Uterus (tissue), 4 donors: ENCODE measurements around the gene SPACA5B. TPM values are rescaled to one million over a fixed set of nuclear protein-coding genes. Genes with fewer than 3 reads are reported as not detected.
"Not testable (repeated sequence)": the region's sequence is repeated elsewhere in the genome, so short reads cannot be mapped to it uniquely, and the experiment has no call there.

Source experiments
- DNase-seq, 2 donors: peaks; one replicate each; pipeline ENCODE4 v3.0.0-alpha.2; 2019 to 2020
- H3K27ac ChIP-seq, 2 donors: fragments of 200-600 bp; sonication (generic); 1 replicate in 1 of 2; 2 replicates in 1 of 2; pipeline ENCODE4 v1.5.1; 2016 to 2018
- H3K27me3 ChIP-seq, 2 donors: fragments of 200-600 bp; sonication (generic); one replicate each; pipeline ENCODE4 v1.5.1; 2018 to 2019; ENCODE audit warnings: control low read depth in 1 of 2
- H3K36me3 ChIP-seq, 2 donors: fragments of 200-600 bp; sonication (generic); one replicate each; pipeline ENCODE4 v1.5.1; 2019; ENCODE audit warnings: control low read depth in 1 of 2
- H3K4me1 ChIP-seq, 2 donors: fragments of 200-600 bp; sonication (generic); one replicate each; pipeline ENCODE4 v1.5.1; 2018 to 2019; ENCODE audit warnings: control low read depth in 1 of 2
- H3K4me3 ChIP-seq, 2 donors: fragments of 200-600 bp; sonication (generic); 1 replicate in 1 of 2; 2 replicates in 1 of 2; pipeline ENCODE4 v1.5.1; 2018 to 2019; ENCODE audit warnings: mild to moderate bottlenecking in 1 of 2
- H3K9me3 ChIP-seq, 2 donors: fragments of 200-600 bp; sonication (generic); one replicate each; pipeline ENCODE4 v1.5.1; 2019; ENCODE audit warnings: control low read depth in 1 of 2
- POLR2A ChIP-seq, 2 donors: fragments of 450-650 bp; IDR thresholded peaks; one replicate each; pipeline ENCODE4 v1.6.1; 2016; ENCODE audit warnings: antibody characterized with exemption in 2 of 2, mild to moderate bottlenecking in 1 of 2, moderate library complexity in 1 of 2
- intact Hi-C: fragments of 100-400 bp; cut with DNase I; formaldehyde crosslinking; loops from one replicate; pipeline ENCODE4 v1.15.1; 2023; ENCODE audit warnings: low total_unique reads
- total RNA-seq, 4 donors: library from RNA; depleted of rRNA in 3 of 4; stranded (reverse); fragments of >200 nt in 3 of 4; gene quantifications; one replicate each; pipeline versions ENCODE4 v1.1.0 to v1.2.4, GENCODE V29; 2014 to 2023
- TF ChIP-seq, protein P1 (sequence below), 4 experiments: fragments of 200-600 bp in 2 of 4; fragments of 450-650 bp in 2 of 4; sonication (generic) in 2 of 4; IDR thresholded peaks; one replicate each; pipeline ENCODE4 v1.5.1; 2016 to 2019; ENCODE audit warnings: antibody characterized with exemption in 4 of 4, mild to moderate bottlenecking in 2 of 4, moderate library complexity in 1 of 4
- donor health status: DM: yes; HTN: yes; CAD: no.

Gene SPACA5B
- total RNA-seq, 4 donors from 2014 or later = not detected

DNA sequence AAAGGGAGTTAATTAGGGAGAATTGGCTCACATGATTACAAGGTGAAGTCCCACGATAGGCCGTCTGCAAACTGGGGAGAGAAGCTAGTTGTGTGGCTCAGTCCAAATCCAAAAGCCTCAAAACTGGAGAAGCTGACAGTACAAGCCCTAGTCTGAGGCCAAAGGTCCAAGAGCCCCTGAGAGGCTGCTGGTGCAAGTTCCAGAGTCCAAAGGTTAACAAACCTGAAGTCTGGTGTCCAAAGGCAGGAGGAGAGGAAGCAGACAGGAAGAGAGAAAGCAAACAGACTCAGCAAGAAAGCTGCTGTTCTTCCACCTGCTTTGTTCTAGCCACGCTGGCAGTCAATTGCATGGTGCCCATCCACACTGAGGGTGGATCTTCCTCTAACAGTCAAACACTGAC lies 29.0 kb upstream of the SPACA5B start:
- no peak for TF ChIP-seq POLR2A (IDR thresholded peaks at IDR 0.05)
- TF ChIP-seq, protein P1, sequence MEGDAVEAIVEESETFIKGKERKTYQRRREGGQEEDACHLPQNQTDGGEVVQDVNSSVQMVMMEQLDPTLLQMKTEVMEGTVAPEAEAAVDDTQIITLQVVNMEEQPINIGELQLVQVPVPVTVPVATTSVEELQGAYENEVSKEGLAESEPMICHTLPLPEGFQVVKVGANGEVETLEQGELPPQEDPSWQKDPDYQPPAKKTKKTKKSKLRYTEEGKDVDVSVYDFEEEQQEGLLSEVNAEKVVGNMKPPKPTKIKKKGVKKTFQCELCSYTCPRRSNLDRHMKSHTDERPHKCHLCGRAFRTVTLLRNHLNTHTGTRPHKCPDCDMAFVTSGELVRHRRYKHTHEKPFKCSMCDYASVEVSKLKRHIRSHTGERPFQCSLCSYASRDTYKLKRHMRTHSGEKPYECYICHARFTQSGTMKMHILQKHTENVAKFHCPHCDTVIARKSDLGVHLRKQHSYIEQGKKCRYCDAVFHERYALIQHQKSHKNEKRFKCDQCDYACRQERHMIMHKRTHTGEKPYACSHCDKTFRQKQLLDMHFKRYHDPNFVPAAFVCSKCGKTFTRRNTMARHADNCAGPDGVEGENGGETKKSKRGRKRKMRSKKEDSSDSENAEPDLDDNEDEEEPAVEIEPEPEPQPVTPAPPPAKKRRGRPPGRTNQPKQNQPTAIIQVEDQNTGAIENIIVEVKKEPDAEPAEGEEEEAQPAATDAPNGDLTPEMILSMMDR (IDR thresholded peaks at IDR 0.05) = no peak
- intact Hi-C loops = no loop called here
- H3K27me3 ChIP-seq = no peaks in the 10 kb centered on the region
- H3K9me3 ChIP-seq = no peaks in the 10 kb centered on the region
- H3K36me3 ChIP-seq = no peaks in the 10 kb centered on the region
- H3K4me3 ChIP-seq = no peak overlapping the region
- DNase-seq = no peak
- no peaks in the 10 kb centered on the region for H3K4me1 ChIP-seq
- no peak overlapping the region for H3K27ac ChIP-seq

DNA sequence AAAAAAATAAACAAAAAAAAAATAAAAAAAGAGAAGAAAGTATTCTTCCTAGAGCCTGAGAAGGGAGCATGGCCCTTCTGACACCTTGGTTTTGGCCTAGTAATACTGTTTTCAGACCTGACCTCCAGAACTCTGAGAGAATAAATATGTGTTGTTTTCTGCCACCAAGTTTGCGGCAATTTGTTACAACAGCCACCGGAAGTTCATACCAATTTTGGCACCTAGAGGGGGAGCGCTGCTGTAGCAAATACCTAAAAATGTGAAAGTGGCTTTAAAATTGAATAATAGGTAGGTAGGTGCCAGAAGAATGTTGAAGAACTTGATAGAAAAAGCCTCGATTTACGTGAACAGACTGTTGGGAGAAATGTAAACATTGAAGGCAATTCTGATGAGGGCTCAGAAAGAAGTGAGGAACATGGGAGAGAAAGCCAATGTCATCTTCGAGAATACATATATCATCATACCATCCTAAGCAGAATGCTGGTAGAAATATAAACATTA lies 27.5 kb upstream of the SPACA5B start:
- intact Hi-C loops = no loop called here
- H3K4me3 ChIP-seq = no peak overlapping the region

DNA sequence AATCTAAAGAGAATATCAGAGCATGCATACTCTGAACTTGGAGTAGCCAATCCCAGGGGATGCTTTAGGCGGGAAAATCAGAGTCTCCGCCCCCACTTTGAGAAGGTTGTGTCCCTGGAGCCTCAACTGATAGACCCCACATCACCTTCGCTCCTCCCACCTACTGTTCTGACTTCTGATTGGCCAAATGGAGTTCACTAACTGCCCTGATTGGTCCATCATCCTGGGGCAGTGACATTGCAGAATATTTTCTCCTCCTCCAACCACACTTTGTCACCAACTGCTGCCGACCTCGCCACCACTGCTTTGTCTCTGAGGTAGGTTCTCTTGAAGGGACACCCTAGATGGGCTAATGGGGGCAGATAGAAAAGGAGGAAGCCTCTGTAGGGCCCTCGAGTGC lies 22.7 kb upstream of the SPACA5B start:
- H3K27ac ChIP-seq = no peak overlapping the region
- TF ChIP-seq, protein P1 (IDR thresholded peaks at IDR 0.05) = no peak
- no peak for TF ChIP-seq POLR2A (IDR thresholded peaks at IDR 0.05)
- H3K27me3 ChIP-seq = no peaks in the 10 kb centered on the region
- H3K4me3 ChIP-seq = no peak overlapping the region
- no peaks in the 10 kb centered on the region for H3K4me1 ChIP-seq
- no peaks in the 10 kb centered on the region for H3K36me3 ChIP-seq
- intact Hi-C loops = no loop called here
- no peaks in the 10 kb centered on the region for H3K9me3 ChIP-seq
- DNase-seq = no peak

More for the DNA sequence above, 27.5 kb upstream of the SPACA5B start:
- TF ChIP-seq POLR2A (IDR thresholded peaks at IDR 0.05) = no peak
- TF ChIP-seq, protein P1 (IDR thresholded peaks at IDR 0.05) = no peak
- H3K27me3 ChIP-seq = no peaks in the 10 kb centered on the region
- H3K36me3 ChIP-seq = no peaks in the 10 kb centered on the region
- H3K9me3 ChIP-seq = no peaks in the 10 kb centered on the region
- no peaks in the 10 kb centered on the region for H3K4me1 ChIP-seq
- no peak overlapping the region for H3K27ac ChIP-seq
- DNase-seq = no peak

DNA sequence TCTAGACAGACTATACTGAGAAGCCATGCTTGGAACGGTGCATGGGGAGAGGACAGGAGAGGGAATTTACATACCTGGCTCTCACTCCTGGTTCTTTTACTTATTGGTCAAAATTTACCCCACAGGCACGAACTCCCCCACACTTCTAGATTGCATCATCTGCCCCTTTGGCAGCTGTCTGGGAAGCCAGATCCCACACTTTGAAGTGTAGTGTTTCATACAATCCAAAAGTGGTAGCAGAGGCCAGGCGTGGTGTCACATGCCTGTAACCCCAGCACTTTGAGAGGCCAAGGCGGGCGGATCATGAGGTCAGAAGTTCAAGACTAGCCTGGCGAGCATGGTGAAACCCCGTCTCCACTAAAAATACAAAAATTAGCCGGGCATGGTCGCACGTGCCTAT lies 5.1 kb upstream of the SPACA5B start:
- H3K27ac ChIP-seq, intact Hi-C loops, H3K27me3 ChIP-seq, DNase-seq, H3K36me3 ChIP-seq, H3K9me3 ChIP-seq, H3K4me1 ChIP-seq, H3K4me3 ChIP-seq: not testable (repeated sequence)

DNA sequence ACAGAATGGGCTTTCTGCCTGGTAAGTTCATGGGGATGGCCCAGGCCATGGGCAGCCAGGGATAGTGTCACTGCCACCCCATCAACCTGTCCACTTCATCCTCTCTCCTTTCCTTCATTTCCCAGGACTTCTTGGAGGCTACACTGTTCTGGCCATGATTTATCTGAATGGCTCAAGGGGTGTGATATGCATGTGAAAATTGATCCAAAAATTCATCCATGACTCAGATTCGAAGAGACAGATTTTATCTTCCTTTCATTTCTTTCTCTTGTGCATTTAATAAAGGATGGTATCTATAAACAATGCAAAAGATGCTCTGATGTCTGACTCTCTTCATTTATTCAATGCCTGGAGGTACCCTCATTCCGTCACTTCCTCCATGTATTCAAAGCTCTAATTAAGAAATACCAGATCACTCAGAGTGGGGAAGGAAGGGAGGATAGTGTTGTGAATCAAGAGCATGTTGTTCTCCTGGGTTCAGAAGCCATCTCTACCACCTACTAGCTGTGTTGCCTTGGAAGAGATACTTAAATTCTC lies 1.9 kb downstream of the SPACA5B start:
- H3K4me3 ChIP-seq, H3K36me3 ChIP-seq, H3K9me3 ChIP-seq, DNase-seq, H3K4me1 ChIP-seq, H3K27ac ChIP-seq, H3K27me3 ChIP-seq, intact Hi-C loops: not testable (repeated sequence)

DNA sequence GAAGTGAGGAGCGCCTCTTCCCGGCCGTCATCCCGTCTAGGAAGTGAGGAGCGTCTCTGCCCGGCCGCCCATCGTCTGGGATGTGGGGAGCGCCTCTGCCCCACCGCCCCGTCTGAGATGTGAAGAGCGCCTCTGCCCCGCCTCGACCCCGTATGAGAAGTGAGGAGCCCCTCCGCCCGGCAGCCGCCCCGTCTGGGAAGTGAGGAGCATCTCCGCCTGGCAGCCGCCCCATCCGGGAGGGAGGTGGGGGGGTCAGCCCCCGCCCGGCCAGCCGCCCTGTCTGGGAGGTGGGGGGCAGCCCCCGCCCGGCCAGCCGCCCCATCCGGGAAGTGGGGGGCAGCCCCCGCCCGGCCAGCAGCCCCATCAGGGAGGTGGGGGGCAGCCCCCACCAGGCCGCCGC lies 8.7 kb downstream of the SPACA5B start:
- H3K36me3 ChIP-seq, H3K4me3 ChIP-seq, H3K27me3 ChIP-seq, H3K27ac ChIP-seq, H3K9me3 ChIP-seq, H3K4me1 ChIP-seq, DNase-seq, intact Hi-C loops: not testable (repeated sequence)

DNA sequence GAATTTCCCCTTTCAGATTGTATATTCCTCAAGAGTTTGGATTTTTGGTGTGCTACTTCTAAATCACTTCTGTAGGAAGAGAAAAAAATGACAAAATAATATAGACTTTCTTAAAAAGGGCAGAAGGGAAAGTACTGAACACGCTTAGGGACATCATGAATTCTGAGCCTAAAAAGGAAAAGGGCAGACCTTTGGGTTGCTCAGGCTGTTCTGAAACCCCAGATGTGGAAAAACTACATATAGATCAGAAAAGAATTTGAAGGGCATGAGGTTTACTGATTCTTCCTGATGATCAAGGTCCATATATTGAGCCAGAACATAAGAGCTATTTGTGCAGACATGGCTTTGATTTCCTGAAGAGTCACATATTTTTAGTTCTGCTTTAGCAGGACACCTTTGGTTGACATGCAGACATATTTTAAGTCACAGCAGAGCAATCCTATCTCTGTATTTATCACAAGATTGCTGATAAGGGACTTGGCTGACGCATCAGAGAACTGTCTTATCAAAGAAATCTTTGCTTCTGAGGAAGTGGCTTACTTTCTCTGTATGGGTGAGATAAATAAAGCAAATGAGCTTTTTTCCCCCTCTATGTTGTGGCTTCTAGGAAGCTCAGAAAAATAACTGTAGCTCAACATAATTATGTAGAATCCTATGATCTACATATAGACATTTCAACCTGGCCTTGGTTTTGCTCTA lies 11.5 kb downstream of the SPACA5B start:
- H3K36me3 ChIP-seq, DNase-seq, H3K27ac ChIP-seq, H3K9me3 ChIP-seq, H3K4me1 ChIP-seq, H3K27me3 ChIP-seq, intact Hi-C loops, H3K4me3 ChIP-seq: not testable (repeated sequence)

DNA sequence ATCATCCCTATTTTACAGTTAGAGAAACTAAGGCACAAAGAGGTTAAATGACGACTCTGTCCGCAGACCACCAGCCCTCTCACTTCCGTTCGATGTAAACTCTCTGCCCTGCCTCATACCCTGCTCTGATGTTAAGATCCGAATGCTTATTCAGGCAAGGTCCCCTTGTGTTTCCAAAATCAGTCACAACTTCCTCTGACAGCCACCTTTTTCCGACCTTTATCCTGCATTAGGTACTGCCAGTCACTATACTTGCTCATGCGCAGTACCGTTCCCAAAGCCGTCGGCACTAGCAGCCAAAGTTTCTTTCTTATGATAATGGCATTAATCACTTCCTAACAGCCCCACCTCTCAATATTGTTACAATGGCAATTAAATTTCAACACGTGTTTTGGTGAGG lies 12.3 kb downstream of the SPACA5B start:
- H3K36me3 ChIP-seq, H3K4me3 ChIP-seq, H3K9me3 ChIP-seq, H3K4me1 ChIP-seq, H3K27ac ChIP-seq, DNase-seq, H3K27me3 ChIP-seq, intact Hi-C loops: not testable (repeated sequence)
